ENCODE results near the gene FOXO3.

GRCh38 chr6:108677894-108678293 is 117.2 kb downstream of the FOXO3 start:
- no peak for TF ChIP-seq CTCF (IDR thresholded peaks at IDR 0.05)
- no peak for TF ChIP-seq POLR2A (IDR thresholded peaks at IDR 0.05)

All from testis (tissue), 2 donors.